Hematopoietic multipotent progenitor cell treated with erythropoietin and hydrocortisone succinate and interleukin-3 and kit ligand, for 8 days (in vitro differentiated cells): Measurements from ENCODE around the gene SMCO4.

Experiments used
- DNase-seq: peaks from one replicate; pipeline ENCODE4 v3.0.0-alpha.2; 2015

The SMCO4 gene

GRCh38 chr11:93526641-93527583, 16.3 kb downstream of the SMCO4 start:
- DNase-seq, result no peak

GRCh38 chr11:93526346-93526633, 16.9 kb downstream of the SMCO4 start:
- no peak for DNase-seq

DNA sequence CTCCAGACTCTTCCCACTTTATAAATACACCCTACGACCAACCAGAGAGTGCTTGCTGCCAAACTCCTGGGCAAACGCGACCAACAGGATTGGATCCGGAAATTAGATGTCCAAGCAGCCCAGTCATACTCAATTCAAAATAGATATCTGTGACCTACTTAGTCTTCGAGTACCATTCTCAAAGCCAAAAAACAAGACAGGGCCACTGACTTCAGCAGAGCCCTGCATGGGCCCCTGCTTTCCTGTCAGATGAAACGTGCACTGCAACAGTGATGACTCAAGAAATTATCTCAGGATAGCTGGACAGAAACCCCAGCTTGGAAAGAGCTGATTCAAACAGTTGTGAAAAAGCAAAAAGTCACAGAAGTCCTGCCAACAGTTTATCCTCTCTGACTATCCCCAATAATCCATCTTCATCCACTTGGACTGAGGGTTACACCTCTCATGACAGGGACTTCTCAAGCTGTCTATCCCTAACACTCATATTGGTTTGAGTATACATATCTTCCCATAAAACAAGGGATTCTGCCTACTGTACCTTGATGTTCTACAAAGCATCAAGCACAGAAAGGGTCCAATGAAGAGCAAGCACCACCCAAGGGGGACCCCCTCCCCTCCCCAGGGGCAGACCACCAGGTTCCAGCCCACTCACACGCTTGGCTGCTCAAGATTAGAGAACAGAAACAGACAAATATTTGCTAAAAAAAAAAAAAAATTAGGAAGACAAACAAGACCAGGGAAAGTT, 17.4 kb downstream of the SMCO4 start:
- DNase-seq, result no peak

DNA sequence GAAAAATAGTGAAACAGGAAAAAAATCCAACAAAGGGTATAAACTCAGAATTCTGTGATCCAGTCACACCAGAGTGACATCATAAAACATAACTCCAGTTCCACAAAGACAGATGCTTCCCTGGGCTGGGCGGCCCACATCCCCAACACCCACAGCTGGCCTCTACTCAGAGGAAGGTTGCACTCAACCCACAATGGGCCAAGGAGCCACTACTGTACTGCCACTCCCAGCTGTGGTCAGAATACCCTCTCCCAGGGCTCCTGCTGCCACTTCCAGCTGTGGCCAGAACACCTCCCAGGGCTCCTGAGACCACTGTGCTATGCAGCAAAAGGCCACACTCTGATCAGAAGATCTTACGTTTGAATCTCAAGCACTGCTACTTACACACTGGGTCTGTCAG, 18.3 kb downstream of the SMCO4 start:
- DNase-seq, result no peak

DNA sequence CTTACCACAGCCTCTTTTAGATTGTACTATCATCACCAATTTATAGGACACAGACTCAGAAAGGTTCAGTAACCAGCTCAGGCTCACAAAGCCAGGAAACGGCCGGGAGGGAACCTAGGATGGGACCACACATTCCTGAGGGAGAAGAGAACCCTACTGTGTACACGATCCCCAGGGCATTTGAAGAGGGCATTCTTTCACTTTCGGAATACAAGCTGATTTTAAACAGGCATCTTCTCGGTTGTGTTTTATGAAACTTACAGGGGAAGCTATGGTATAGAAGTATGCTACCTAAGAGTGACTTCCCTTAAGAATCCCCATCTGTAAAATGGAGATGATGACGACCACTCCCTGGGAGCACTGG, 19.0 kb downstream of the SMCO4 start:
- no peak for DNase-seq

GRCh38 chr11:93520726-93521509, 22.3 kb downstream of the SMCO4 start:
- DNase-seq, result no peak

GRCh38 chr11:93519179-93519578, 24.0 kb downstream of the SMCO4 start:
- DNase-seq, result no peak

DNA sequence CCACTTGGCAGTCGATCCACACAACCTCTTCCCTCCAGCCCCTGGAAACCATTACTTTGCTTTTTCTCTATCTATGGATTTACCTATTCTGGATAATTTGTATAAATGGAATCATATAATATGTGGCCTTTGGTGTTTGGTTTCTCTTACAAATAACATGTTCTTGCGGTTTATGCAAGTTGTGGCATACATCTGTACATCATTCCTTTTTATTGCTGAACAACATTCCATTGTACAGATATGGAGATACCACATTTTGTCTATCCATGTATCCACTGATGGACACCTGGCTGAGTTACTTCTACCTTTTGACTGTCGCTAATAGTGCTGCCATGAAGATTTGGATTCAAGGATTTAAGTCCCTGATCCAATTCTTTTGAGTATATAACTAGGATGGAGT, 25.1 kb downstream of the SMCO4 start:
- no peak for DNase-seq

- DNase-seq, result no peak
These were observed 25.6 kb downstream of the SMCO4 start for GRCh38 chr11:93517611-93518010.

DNA sequence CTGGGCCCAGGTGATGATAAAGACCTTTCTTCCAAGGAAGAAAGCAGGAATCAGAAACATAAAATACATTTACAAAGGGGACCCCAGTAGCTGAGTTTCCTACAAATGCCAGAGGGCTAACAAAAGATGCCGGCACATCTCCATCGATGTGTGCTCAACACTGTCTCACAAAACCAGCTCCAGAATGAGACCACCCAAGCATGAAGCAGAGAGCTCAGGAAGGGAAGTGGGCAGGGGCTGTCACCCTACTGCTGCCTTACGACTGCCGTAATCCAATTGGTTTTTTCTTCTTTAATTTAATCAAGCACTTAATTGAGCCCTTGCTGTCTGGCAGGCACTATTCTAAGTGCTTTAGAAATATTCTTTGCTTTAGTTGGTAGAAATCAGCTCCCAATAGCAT, 26.1 kb downstream of the SMCO4 start:
- no peak for DNase-seq

GRCh38 chr11:93515441-93516025, 27.7 kb downstream of the SMCO4 start:
- no peak for DNase-seq

GRCh38 chr11:93514712-93515111, 28.5 kb downstream of the SMCO4 start:
- no peak for DNase-seq

GRCh38 chr11:93513772-93514171, 29.4 kb downstream of the SMCO4 start:
- no peak for DNase-seq

- no peak for DNase-seq
These were observed 30.1 kb downstream of the SMCO4 start for GRCh38 chr11:93512949-93513667.

DNA sequence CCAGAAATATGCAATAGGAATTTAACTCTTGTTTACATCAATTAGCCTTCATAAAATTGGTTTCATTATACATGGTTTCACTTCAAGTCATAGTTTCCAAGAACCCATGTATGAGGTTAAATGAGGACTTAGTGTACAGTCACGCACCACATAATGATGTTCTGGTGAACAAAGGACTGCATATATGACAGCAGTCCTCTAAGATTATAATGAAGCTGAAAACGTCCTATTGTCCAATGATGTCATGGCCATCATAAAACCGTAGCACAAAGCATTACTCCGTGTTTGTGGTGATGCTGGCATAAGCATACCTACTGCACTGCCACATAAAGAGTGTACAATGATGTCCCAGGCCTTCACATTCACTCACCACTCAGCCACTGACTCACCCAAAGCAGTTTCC, 31.1 kb downstream of the SMCO4 start:
- DNase-seq, result no peak

GRCh38 chr11:93510196-93510873, 32.9 kb downstream of the SMCO4 start:
- no peak for DNase-seq

- DNase-seq, result no peak
These were observed 35.7 kb downstream of the SMCO4 start for GRCh38 chr11:93507517-93507916.

DNA sequence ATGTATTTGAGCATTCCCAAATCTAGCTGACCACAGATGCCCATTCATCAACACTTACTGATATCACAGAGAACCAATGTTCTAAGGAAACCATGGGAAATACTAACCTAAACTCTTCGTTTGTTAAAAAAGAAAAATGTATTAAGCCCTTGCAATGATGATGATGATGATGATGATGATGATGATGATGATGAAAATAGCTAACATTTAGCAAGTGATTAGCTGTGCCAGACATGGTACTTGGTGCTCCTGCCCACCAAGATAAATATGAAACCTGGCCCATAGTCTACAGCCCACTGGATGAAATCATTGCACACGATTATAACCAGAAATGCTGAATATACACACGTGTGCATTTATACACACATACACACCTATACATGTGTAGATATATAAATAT, 37.5 kb downstream of the SMCO4 start:
- no peak for DNase-seq

DNA sequence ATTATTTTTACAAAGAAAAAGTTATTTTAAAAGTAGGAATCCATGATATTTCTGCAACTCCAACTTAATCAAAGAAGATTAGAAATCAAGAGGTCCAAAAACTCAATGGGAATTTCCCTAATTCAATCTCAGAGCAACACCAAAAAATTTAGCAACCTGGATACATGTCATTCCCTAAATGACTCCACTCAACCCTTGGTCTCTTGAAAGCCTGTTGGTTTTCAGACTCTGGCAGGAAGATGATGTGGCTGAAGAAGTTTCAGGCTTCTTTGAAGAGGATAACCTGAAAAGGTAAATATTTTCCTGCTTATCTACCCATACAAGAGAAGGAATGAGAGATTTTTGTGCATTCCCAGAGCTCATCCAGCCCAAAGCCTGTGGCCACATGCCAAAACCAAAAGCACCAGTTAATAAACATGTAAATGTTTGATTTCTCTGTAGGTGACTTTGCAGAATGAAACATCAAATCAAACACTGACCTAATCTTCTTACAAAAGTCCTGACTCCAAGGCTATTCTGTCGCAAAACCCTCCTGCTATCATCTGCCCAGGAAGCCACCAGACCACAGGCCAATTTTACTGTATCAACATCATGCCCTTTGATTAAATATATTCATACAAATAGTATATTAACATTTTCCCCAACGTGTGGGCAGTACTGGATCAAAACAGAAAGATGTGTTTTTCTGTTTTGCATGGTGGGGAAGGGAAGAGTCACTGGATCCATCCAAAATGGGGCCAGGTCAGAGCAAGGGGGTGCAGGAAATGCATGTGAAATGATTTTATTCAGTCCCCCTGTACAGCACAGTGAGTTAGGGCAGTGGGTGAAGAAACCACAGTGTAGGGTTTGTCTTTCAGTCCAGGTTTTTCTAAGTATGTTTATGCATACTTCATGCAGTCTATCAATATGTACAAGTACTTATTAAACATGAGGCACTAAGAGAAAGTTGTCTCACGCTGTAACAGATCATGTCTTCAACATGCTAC, 38.8 kb downstream of the SMCO4 start:
- no peak for DNase-seq

- no peak for DNase-seq
These were observed 41.3 kb downstream of the SMCO4 start for GRCh38 chr11:93501856-93502255.

DNA sequence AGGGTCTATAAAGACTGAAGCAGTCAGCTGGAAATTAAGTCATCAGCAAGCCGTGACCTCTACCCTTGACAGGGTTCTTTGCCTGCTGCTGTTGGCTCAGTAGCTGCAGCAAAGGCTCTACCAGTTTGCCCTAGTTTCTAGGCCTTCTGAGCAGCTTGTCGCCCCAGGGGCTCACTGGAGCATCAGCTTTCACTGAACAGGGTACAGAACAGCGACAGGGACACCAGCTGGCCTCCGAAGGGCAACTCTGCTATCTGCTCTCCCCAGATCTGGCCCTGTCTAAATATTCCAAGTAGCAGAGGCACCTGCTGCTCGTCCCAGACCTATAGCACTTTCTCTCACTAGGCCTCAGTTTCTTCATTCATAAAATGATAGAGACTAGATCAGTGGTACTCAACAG, 42.4 kb downstream of the SMCO4 start:
- DNase-seq, result no peak
